OCI-LY7 (cell line): ENCODE results near the gene CCR8.

Experiments
- CTCF ChIP-seq: fragments of 200-600 bp; sonication (generic); conservative IDR thresholded peaks from 2 replicates; pipeline ENCODE4 v1.5.1; 2014; ENCODE audit warnings: mild to moderate bottlenecking, antibody characterized with exemption, low read length, moderate library complexity, mixed read lengths
- EZH2phosphoT487 ChIP-seq: fragments of 200-600 bp; sonication (generic); IDR thresholded peaks from 2 replicates; pipeline ENCODE4 v1.6.1; 2018; ENCODE audit warnings: low read depth, borderline replicate concordance, mild to moderate bottlenecking, mixed run types, antibody characterized with exemption, low read length, moderate library complexity, mixed read lengths

GRCh38 chr3:39362812-39363211 lies 33.3 kb downstream of the CCR8 start:
- no peak for TF ChIP-seq CTCF
- no peak for TF ChIP-seq EZH2phosphoT487
